NB4 (cell line): ENCODE results near the gene SRSF9.

Source experiments
- MYC ChIP-seq: IDR thresholded peaks from 2 replicates; pipeline ENCODE4 v1.6.1; 2011; ENCODE audit warnings: low read depth, low read length
- POLR2A ChIP-seq: IDR thresholded peaks from 2 replicates; pipeline ENCODE4 v1.6.1; 2011; ENCODE audit warnings: mild to moderate bottlenecking; ENCODE audit not compliant: insufficient read length; ENCODE audit errors: extremely low read depth
- TF ChIP-seq, protein P1 (sequence below): IDR thresholded peaks from one replicate; pipeline ENCODE4 v1.5.1; 2012; ENCODE audit warnings: low read depth, low read length
- TF ChIP-seq, protein P2 (sequence below): IDR thresholded peaks from 2 replicates; pipeline ENCODE4 v1.6.1; 2011; ENCODE audit warnings: low read depth, low read length

DNA sequence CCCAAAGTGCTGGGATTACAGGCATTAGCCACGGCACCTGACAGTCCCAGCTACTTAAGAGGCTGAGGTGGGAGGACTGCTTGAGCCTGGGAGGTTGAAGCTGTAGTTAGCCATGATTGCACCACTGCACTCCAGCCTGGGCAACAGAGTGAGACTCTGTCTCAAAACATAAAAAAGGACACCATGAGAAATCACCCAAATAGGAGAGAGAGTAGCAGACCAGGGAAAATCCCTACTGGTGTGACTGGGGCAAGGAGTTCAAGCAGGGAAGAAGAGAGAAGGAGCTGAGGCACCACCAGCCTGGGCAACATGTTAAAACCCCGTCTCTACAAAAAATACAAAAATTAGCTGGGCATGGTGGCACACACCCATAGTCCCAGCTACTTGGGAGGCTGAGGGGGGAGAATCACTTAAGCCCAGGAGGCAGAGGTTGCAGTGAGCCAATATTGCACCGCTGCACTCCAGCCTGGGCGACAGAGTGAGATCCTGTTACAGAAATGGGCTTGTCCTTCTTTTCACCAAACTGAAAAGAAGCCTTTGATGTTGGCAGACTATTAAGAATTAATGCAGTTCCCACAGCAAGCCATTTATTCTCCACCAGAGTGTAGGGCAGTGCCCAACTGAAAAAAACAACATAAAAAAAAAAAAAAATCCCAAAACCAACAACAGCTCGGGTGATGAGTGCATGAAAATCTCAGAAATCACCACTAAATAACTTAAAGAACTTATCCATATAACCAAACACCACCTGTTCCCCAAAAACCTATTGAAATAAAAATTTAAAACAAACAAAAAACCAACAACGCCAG lies 4.5 kb upstream of the SRSF9 start:
- no peak for TF ChIP-seq POLR2A
- TF ChIP-seq, protein P1, sequence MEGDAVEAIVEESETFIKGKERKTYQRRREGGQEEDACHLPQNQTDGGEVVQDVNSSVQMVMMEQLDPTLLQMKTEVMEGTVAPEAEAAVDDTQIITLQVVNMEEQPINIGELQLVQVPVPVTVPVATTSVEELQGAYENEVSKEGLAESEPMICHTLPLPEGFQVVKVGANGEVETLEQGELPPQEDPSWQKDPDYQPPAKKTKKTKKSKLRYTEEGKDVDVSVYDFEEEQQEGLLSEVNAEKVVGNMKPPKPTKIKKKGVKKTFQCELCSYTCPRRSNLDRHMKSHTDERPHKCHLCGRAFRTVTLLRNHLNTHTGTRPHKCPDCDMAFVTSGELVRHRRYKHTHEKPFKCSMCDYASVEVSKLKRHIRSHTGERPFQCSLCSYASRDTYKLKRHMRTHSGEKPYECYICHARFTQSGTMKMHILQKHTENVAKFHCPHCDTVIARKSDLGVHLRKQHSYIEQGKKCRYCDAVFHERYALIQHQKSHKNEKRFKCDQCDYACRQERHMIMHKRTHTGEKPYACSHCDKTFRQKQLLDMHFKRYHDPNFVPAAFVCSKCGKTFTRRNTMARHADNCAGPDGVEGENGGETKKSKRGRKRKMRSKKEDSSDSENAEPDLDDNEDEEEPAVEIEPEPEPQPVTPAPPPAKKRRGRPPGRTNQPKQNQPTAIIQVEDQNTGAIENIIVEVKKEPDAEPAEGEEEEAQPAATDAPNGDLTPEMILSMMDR, result no peak
- TF ChIP-seq, protein P2, sequence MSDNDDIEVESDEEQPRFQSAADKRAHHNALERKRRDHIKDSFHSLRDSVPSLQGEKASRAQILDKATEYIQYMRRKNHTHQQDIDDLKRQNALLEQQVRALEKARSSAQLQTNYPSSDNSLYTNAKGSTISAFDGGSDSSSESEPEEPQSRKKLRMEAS, result no peak
- TF ChIP-seq MYC, result no peak
